Suprapubic skin (tissue), 4 donors: ENCODE results near the gene PATL2. TPM values are rescaled to one million over a fixed set of nuclear protein-coding genes. Genes with fewer than 3 reads are reported as not detected.
A peak's percentile ranks its signal among the peaks of the same experiment; 100 is the strongest.

Source experiments
- DNase-seq, 2 donors: peaks; one replicate each; pipeline ENCODE4 v3.0.0-alpha.2; 2019; ENCODE audit warnings: low spot score in 2 of 2
- H3K27ac ChIP-seq: fragments of 200-600 bp; sonication (generic); one replicate; pipeline ENCODE4 v1.5.1; 2019
- H3K27me3 ChIP-seq: fragments of 200-600 bp; sonication (generic); one replicate; pipeline ENCODE4 v1.5.1; 2019
- H3K36me3 ChIP-seq: fragments of 200-600 bp; sonication (generic); one replicate; pipeline ENCODE4 v1.5.1; 2019
- H3K4me1 ChIP-seq: fragments of 200-600 bp; sonication (generic); one replicate; pipeline ENCODE4 v1.5.1; 2019
- H3K4me3 ChIP-seq: fragments of 200-600 bp; sonication (generic); one replicate; pipeline ENCODE4 v1.5.1; 2019; ENCODE audit warnings: mild to moderate bottlenecking
- H3K9me3 ChIP-seq: fragments of 200-600 bp; sonication (generic); one replicate; pipeline ENCODE4 v1.5.1; 2019
- CTCF ChIP-seq, 2 donors: fragments of 200-600 bp in 1 of 2; fragments of 450-650 bp in 1 of 2; sonication (generic) in 1 of 2; IDR thresholded peaks; one replicate each; pipeline ENCODE4 v1.5.1; 2016 to 2019; ENCODE audit warnings: antibody characterized with exemption in 2 of 2, mild to moderate bottlenecking in 1 of 2, moderate library complexity in 1 of 2
- EP300 ChIP-seq: sonication (generic); formaldehyde crosslinking; IDR thresholded peaks from one replicate; pipeline ENCODE4 v1.6.1; 2017; ENCODE audit warnings: antibody characterized with exemption
- POLR2A ChIP-seq, 2 donors: fragments of 450-650 bp; IDR thresholded peaks; one replicate each; pipeline ENCODE4 v1.6.1; 2017; ENCODE audit warnings: antibody characterized with exemption in 2 of 2, mild to moderate bottlenecking in 2 of 2, moderate library complexity in 2 of 2
- POLR2AphosphoS5 ChIP-seq, 3 donors: sonication (generic); formaldehyde crosslinking; IDR thresholded peaks; one replicate each; pipeline ENCODE4 v1.6.1; 2017; ENCODE audit warnings: antibody characterized with exemption in 3 of 3
- WGBS: methylation state at CpG from one replicate; pipeline ENCODE4 v1.1.5; 2018; 5-methylcytosine and 5-hydroxymethylcytosine counted together
- total RNA-seq, 4 donors: library from RNA; depleted of rRNA; stranded (reverse); fragments of >200 nt; gene quantifications; one replicate each; pipeline ENCODE4 v1.1.0, GENCODE V29; 2016

PATL2 gene
- total RNA-seq, 4 donors from 2014 or later: 0.57 to 1.2 (median 0.86) TPM; not detected in 1

DNA sequence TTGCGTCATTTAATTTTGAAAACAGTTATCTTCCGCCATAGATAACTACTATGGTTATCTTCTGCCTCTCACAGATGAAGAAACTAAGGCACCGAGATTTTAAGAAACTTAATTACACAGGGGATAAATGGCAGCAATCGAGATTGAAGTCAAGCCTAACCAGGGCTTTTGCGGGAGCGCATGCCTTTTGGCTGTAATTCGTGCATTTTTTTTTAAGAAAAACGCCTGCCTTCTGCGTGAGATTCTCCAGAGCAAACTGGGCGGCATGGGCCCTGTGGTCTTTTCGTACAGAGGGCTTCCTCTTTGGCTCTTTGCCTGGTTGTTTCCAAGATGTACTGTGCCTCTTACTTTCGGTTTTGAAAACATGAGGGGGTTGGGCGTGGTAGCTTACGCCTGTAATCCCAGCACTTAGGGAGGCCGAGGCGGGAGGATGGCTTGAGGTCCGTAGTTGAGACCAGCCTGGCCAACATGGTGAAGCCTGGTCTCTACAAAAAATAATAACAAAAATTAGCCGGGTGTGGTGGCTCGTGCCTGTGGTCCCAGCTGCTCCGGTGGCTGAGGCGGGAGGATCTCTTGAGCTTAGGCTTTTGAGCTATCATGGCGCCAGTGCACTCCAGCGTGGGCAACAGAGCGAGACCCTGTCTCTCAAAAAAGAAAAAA lies 1.4 kb upstream of the PATL2 start:
- DNase-seq: peak; percentile 82 to 90
- WGBS: 2% methylated on average over 24 of the region's 24 CpGs

DNA sequence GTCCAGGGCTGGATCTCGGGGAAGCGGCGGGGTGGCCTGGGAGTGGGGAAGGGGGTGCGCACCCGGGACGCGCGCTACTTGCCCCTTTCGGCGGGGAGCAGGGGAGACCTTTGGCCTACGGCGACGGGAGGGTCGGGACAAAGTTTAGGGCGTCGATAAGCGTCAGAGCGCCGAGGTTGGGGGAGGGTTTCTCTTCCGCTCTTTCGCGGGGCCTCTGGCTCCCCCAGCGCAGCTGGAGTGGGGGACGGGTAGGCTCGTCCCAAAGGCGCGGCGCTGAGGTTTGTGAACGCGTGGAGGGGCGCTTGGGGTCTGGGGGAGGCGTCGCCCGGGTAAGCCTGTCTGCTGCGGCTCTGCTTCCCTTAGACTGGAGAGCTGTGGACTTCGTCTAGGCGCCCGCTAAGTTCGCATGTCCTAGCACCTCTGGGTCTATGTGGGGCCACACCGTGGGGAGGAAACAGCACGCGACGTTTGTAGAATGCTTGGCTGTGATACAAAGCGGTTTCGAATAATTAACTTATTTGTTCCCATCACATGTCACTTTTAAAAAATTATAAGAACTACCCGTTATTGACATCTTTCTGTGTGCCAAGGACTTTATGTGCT lies 721 bp upstream of the PATL2 start:
- WGBS: 2% methylated on average over 11 of the region's 46 CpGs

More for the DNA sequence above, 1.4 kb upstream of the PATL2 start:
- Histone ChIP-seq H3K9me3 (no peaks in the 10 kb centered on the region), H3K27me3 (no peaks in the 10 kb centered on the region), H3K36me3 (peaks cover 27% of the 10 kb centered on the region), H3K4me3 (peak overlapping the region; percentile 92), H3K27ac (peak overlapping the region; percentile 99), H3K4me1 (peaks cover 53% of the 10 kb centered on the region)
- no peak for TF ChIP-seq CTCF (IDR thresholded peaks at IDR 0.05)
- peak in 1 of 3 donors; percentile 29 for TF ChIP-seq POLR2AphosphoS5 (IDR thresholded peaks at IDR 0.05)
- no peak for TF ChIP-seq POLR2A (IDR thresholded peaks at IDR 0.05)

GRCh38 chr15:44710236-44711095 lies 657 bp downstream of the PATL2 start:
- H3K4me1 ChIP-seq: peaks cover 33% of the 10 kb centered on the region
- DNase-seq: no peak
- no peaks in the 10 kb centered on the region for H3K27me3 ChIP-seq
- WGBS: 26% methylated on average over 11 of the region's 11 CpGs
- peaks cover 7% of the 10 kb centered on the region for H3K36me3 ChIP-seq
- peak in 1 of 2 donors; percentile 46 for TF ChIP-seq POLR2A (IDR thresholded peaks at IDR 0.05)
- TF ChIP-seq EP300: no peak
- H3K9me3 ChIP-seq: no peaks in the 10 kb centered on the region
- peak overlapping the region; percentile 92 for H3K4me3 ChIP-seq
- peak overlapping the region; percentile 99 for H3K27ac ChIP-seq

More for the DNA sequence above, 721 bp upstream of the PATL2 start:
- Histone ChIP-seq H3K4me3 (peak overlapping the region; percentile 92), H3K27me3 (no peaks in the 10 kb centered on the region), H3K27ac (peak overlapping the region; percentile 99), H3K36me3 (peaks cover 20% of the 10 kb centered on the region), H3K4me1 (peaks cover 47% of the 10 kb centered on the region), H3K9me3 (no peaks in the 10 kb centered on the region)
- TF ChIP-seq POLR2A (IDR thresholded peaks at IDR 0.05) (no peak), POLR2AphosphoS5 (IDR thresholded peaks at IDR 0.05) (peak in 1 of 3 donors; percentile 8), CTCF (IDR thresholded peaks at IDR 0.05) (no peak)
- DNase-seq: no peak

- no peak for DNase-seq
- H3K27ac ChIP-seq: no peak overlapping the region
Measured at GRCh38 chr15:44706946-44707636, 4.0 kb downstream of the PATL2 start.

More at GRCh38 chr15:44706946-44707636, 4.0 kb downstream of the PATL2 start:
- Histone ChIP-seq H3K9me3 (peaks cover 4% of the 10 kb centered on the region), H3K36me3 (no peaks in the 10 kb centered on the region), H3K4me3 (no peak overlapping the region), H3K4me1 (peaks cover 9% of the 10 kb centered on the region), H3K27me3 (no peaks in the 10 kb centered on the region)
- WGBS: 83% methylated on average over 1 of the region's 2 CpGs
- no peak for TF ChIP-seq POLR2AphosphoS5 (IDR thresholded peaks at IDR 0.05)
- TF ChIP-seq EP300: no peak
- TF ChIP-seq POLR2A (IDR thresholded peaks at IDR 0.05): no peak
- no peak for TF ChIP-seq CTCF (IDR thresholded peaks at IDR 0.05)
